Ammon's horn (tissue), 1 donor: Measurements from ENCODE around the gene ITGA5.
A peak's percentile ranks its signal among the peaks of the same experiment; 100 is the strongest.

Experiments
- DNase-seq: peaks from one replicate; pipeline ENCODE4 v3.0.0-alpha.2; 2016; ENCODE audit warnings: low spot score

Gene ITGA5

GRCh38 chr12:54411391-54412241 lies 7.5 kb downstream of the ITGA5 start:
- DNase-seq: no peak

DNA sequence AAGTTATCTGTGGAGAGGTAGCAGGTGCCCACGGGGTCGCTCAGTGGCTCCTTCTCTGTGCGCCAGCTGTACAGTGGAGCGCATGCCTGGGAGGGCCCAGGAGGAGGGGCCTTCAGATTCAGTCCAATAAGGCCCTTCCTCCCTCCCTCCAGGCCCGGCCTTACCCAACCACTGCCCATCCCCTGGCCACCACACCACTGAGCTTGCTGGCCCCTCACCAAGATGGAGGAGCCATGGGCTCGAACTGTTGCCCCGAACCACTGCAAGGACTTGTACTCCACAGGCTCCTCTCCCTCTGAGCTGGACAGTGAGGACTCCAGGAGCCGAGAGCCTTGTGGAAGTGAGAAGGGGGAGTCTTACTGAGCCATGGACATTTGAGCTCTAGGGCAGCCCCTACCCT lies 9.8 kb downstream of the ITGA5 start:
- no peak for DNase-seq

DNA sequence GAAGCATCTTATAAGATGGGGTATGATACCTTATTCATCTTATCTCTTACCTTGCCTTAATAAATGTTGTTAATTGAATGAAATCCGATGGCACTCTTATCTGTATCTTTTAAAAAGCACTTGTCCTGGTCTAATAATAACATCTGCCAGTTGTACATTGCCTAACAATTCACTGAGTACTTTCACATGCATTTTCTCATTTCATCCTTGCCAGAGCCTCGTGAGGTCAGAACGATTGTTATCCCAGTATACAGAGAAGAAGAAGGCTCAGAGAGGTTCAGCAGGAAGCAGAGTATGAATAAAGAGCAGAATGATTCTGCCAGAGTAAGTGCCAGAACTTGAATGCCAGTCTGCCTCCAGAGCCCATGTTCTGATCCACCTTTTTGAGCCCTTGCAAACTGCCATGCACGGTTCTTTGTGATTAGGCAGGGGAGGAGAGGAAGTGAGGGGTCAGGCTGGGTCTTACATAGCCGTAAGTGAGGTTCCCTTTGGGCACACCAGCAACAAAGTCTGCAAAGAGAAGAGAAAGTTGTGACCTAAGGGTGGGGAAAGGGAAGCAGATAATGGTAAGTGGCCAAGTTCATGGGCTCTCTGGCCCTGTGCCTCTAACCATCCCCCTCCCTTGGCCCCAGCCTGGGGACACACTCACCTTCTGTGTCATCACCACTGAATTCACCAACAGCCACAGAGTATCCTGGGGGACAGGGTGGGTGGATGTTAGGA lies 11.7 kb downstream of the ITGA5 start:
- peak; percentile 73 for DNase-seq

GRCh38 chr12:54405573-54405972 lies 13.5 kb downstream of the ITGA5 start:
- no peak for DNase-seq

- DNase-seq: no peak
Observed at GRCh38 chr12:54405106-54405505, 14.0 kb downstream of the ITGA5 start.

DNA sequence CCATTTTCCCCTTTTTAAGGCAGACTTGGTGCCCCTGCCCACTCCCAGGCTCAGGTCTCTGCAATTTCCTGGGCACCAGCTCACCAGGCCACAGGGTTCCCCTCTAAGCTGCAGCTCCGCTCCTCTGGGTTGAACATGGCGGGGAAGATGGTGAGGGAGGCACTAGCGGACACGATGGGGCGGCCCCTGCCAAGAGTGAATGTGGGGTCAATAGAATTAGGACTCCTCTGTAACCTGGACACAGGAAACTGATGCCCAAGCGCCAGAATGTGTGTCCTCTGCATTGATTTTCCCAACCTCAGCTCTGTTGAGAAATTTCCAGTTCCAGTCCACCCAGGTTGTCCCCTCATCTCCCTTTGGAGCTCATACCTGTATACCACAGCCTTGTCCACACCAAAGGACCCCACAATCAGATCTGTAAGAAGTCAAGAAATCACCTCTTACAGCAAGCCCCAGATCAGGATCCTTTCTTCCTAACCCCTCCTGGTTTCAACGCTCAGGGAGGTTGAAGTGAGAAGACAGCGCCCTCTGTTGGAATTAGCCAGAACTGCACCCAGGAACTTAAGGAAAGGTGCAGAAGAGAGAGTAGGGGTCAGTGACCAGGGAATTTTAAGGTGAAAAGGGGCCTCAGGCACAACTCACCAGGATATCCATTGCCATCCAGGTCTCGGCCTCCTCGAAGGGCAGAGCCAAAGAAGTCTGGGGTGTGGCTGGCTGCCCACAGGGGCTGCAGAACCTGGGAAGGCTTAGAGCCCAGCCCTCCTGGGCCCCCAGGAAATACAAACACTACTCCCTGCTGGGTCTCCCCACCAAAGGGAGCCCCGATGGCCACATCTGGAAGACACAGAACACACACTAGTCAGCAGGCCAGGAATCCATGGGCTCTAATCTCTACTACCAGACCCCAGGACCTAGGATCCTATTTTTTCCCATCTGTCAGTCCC lies 14.7 kb downstream of the ITGA5 start:
- peak; percentile 39 for DNase-seq

GRCh38 chr12:54401119-54401518 lies 17.9 kb downstream of the ITGA5 start:
- no peak for DNase-seq

DNA sequence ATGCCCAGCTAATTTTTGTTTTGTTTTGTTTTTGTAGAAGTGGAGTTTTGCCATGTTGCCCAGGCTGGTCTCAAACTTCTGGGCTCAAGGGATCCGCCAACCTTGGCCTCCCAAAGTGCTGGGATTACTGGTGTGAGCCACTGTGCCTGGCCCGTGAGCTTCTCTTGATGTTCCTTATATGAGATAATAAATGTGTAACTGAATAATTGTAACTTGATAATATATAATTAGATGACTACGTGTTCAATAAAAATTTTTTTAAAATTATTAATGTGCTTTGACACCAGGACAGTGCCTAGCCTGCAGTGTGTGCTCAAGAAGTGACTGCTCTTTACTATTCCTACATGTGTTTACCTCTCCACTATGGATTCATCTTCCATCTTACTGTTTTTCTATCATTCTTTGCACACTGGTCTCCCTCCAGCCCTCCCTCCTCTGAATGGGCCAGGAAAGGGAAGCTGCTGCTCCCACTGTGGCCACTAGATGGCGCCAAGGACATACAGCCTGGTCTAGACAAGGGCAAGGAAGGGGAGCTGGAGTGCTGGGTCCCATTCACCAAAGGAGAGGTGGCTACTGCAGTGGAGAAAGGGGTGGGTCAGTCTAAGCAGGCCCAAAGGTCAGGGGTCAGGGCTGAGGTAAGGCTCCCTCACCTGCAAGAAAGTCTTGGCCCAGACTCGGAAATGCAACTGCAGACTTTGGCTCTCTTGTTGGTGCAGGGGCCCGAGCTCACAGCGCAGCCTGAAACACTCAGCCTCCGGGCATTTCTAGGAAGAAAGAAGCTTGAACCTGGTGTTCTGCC lies 19.9 kb downstream of the ITGA5 start:
- DNase-seq: peak; percentile 92

DNA sequence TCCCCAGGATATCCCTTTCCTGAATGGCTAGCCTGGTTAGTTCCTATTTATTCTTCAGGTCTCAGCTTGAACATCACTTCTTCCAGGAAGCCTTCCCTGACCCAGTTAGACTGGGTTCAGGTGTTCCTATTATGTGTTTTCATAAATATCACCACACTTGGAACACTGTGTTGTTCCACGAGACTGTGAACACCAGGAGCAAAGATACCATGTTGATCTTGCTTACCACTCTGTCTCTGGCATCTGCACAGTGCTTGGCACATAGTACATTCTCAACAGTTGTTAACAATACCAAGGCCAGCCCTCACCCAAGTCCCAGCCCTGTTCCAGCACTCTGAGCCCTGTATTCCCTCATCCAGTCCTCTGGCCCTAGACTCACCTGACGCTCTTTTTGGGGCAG lies 20.8 kb downstream of the ITGA5 start:
- no peak for DNase-seq

DNA sequence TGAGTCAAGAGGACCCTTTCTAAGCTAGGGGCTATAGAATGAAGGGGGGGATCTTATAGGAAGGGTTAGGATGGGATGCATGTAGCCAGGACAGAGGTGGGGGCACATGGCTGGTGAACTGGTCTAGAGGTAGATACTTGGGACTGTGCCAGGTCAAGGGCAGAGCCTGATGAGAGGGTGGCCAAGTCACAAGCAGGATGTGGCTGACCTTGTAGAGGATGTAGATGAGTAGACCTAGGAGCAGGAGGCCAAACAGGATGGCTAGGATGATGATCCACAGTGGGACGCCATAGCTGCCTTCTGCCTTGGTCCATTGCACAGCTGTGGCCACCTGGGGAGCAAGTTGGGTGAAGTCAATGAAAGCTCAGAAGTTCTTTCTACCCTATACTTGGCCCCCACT lies 21.9 kb downstream of the ITGA5 start:
- no peak for DNase-seq

- DNase-seq: no peak
Observed at GRCh38 chr12:54395545-54395944, 23.5 kb downstream of the ITGA5 start.

- no peak for DNase-seq
Observed at GRCh38 chr12:54394986-54395385, 24.1 kb downstream of the ITGA5 start.

DNA sequence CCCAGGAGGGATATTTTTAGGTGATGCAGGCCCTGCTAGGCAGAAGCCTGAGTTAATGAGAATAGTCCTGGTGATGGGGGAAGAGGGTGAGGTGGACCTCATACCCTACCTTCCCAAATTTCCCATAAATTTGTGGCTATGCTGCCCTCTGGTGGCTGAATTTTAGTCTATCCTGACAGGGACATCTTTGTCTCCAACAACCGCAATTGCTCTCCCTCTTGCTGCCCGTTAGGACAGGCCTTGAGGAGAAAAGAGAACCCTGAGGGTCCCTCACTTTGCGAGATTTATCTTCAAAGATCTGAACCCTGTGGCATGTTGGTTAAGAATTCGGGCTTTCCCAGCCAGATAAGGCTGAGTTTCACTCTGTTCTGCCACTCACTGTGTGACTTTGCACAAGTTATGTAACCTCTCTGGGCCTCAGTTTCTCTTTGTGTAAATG lies 24.8 kb downstream of the ITGA5 start:
- DNase-seq: peak; percentile 67

GRCh38 chr12:54393743-54394142 lies 25.3 kb downstream of the ITGA5 start:
- no peak for DNase-seq

- DNase-seq: no peak
Observed at GRCh38 chr12:54393207-54393609, 25.9 kb downstream of the ITGA5 start.

GRCh38 chr12:54392485-54393206 lies 26.4 kb downstream of the ITGA5 start:
- DNase-seq: no peak

- no peak for DNase-seq
Observed at GRCh38 chr12:54390668-54391551, 28.2 kb downstream of the ITGA5 start.

GRCh38 chr12:54390176-54390667 lies 28.8 kb downstream of the ITGA5 start:
- no peak for DNase-seq

DNA sequence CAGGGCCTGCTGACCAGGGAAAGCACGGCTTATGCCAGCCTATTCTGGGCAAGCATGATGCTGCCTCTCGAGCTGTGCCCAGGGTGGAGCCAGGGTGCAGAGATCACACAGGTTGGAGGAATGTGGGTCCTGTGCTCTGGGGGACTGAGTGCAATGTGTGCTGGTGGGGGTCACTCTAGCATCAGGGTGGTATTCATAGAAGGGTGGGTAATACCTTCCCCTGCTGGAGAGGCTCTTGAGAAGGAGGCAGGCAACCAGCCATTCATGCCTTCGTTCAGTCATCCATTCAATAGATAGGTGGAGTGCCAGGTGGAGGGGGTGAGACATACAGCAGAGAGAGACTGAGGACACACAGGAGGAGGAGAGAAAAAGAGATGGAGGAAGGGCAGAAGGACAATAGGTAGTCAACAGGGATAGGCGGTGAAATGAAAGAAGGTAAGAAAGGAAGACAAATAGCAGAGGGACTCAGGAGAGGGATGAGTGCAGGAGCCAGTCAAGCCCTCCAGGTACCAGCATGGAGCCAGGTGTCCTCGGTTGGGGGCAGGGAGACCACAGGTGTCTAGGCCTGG lies 29.4 kb downstream of the ITGA5 start:
- no peak for DNase-seq
